SKM-1 treated with dmso at 0.1 percent for 144 hours (cell line): Measurements from ENCODE around the gene ELAVL3.
A peak's percentile ranks its signal among the peaks of the same experiment; 100 is the strongest.

Experiments
- DNase-seq: peaks from one replicate; lab custom pipeline; 2025; ENCODE audit not compliant: unreplicated experiment; lab: John Stamatoyannopoulos, UW

Gene ELAVL3

GRCh38 chr19:11480715-11481533 is at the start of gene ELAVL3:
Gene ELAVL3, minus strand, starts transcription at chr19:11481046. Its CDS starts 438 bp downstream, at chr19:11480608.
- no peak for DNase-seq

- DNase-seq = peak; percentile 59
Measured at GRCh38 chr19:11530432-11530831, 49.6 kb upstream of the ELAVL3 start.

GRCh38 chr19:11528551-11529341 is 47.9 kb upstream of the ELAVL3 start, which contains the start of gene ECSIT:
Gene ECSIT, minus strand, starts transcription at chr19:11529134. Its CDS starts 9,964 bp downstream, at chr19:11519170.
- DNase-seq = peak; percentile 97

DNA sequence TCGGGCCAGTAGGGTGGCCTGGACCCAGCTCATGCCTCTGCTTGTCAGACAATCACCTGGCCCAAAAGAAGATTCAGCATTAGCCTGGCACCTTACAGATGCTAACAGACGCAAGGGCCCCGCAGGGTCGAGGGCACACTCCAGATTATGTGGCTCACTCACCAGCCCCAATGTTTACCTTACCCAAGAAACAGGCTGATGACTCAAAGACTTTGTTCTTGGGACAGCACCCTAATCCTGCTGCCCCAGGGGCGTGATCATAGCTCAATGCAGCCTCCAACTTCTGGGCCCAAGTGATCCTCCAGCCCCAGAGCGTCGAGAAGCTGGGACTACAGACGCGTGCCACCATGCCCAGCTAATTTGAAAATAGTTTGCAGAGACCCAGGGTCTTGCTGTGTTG is 38.3 kb upstream of the ELAVL3 start:
- DNase-seq = no peak

DNA sequence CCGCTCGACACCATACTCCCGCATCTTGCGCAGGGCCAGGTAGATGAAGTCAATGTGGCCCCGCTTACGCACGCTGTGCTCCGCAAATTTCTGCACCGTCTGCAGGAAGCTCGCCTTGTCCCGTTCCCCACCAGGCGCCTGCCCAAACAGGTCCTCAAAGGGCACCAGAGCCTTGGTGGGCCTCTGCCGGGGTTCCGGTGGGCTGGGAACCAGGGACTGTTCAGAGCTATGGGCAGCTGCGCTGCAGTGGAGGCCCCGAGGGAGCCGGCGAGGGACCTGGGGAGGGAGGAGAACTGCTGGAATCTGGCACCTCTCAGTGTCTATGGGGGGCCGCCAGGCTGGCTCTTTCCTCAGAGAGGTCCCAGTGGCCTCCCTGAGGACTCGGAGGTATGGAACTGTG is 33.1 kb upstream of the ELAVL3 start:
- no peak for DNase-seq

- no peak for DNase-seq
Measured at GRCh38 chr19:11510444-11510843, 29.6 kb upstream of the ELAVL3 start.

DNA sequence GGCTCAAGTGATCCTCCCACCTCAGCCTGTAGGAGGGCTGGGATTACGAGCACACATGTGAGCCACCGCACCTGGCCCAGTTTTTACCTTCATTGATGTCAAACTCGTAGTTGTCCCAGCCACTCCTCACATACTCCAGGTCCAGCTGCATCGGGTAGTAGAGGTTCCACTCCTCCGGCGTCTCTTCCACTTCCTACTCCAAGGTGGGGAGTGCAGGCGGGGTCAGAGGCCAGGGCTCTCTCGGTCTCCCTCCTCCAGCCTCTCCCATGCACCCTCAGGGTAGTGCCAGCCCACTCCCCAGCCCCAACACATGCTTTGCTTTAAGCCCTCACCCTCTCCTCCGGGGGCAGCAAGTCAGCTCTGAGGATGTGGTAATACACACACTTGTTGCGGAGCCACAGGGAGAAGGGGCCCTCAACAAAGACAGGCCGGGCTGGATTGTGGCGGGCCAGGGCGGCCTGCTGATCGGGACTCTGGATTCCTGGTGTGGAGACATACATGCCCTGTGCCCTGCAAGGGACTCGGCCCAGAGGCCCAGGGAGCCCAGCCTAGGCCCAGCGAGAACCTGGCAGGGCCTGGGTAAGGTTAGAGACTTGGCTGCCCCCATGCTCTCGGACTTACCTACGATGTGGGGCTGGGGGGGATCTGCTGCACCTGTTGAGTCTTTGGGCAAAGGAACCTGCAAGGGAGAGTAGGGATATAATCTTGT is 26.7 kb upstream of the ELAVL3 start:
- no peak for DNase-seq

GRCh38 chr19:11506967-11507366 is 26.1 kb upstream of the ELAVL3 start:
- no peak for DNase-seq

GRCh38 chr19:11506101-11506555 is 25.3 kb upstream of the ELAVL3 start:
- DNase-seq = no peak

- DNase-seq = peak; percentile 91
Measured at GRCh38 chr19:11505504-11506100, 24.8 kb upstream of the ELAVL3 start, which contains the start of gene ZNF653. Gene ZNF653, minus strand, starts transcription at chr19:11505839. Its CDS starts 53 bp downstream, at chr19:11505786.

GRCh38 chr19:11505032-11505503 is 24.2 kb upstream of the ELAVL3 start:
- peak; percentile 93 for DNase-seq

GRCh38 chr19:11504502-11505031 is 23.7 kb upstream of the ELAVL3 start:
- DNase-seq = no peak

DNA sequence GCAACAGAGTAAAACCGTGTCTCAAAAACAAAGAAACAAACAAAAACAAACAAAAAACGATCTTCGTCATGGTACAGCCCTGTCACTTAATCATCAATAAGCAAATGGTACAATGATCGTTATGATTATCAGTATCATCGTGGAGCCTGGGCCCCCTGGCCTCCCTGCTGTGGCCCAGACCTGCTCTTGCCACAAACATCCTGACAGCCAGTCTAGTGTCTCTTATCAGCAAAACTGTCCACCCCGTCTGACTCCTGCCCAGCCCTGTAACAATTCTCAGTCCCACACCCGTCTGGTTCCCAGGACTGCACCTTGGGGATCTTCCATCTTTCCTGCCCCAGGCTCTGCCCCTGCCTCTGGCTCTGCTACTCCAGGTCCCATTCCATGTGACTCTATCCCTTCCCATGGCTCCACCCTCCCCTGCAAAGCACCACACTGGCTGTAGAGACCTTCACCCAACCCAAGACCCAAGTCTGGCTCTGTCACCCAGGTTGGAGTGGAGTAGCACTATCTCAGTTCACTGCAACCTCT is 19.1 kb upstream of the ELAVL3 start:
- no peak for DNase-seq

DNA sequence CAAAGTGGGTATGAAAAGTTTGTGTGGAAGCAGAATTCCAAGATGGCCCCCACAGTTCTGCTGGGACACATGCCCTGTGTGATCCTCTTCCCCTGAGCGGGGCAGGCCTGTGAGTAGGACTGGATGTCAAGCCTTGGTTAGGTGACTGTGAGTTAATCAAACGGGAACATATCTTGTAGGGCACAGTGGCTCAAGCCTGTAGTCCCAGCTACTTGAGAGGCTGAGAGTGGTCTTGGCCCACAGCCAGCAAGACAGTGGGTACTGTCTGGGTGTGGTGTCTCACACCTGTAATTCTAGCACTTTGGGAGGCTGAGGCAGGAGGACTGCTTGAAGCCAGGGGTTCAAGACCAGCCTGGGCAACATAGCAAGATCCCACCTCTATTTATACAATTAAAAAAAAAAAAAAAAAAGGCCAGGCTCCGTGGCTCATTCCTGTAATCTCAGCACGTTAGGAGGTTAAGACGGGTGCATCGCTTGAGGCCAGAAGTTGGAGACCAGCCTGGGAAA is 18.4 kb upstream of the ELAVL3 start:
- DNase-seq = no peak

- peak; percentile 74 for DNase-seq
Measured at GRCh38 chr19:11496391-11497163, 15.7 kb upstream of the ELAVL3 start.

- no peak for DNase-seq
Measured at GRCh38 chr19:11495885-11496284, 15.0 kb upstream of the ELAVL3 start.

GRCh38 chr19:11495481-11495880 is 14.6 kb upstream of the ELAVL3 start:
- no peak for DNase-seq

DNA sequence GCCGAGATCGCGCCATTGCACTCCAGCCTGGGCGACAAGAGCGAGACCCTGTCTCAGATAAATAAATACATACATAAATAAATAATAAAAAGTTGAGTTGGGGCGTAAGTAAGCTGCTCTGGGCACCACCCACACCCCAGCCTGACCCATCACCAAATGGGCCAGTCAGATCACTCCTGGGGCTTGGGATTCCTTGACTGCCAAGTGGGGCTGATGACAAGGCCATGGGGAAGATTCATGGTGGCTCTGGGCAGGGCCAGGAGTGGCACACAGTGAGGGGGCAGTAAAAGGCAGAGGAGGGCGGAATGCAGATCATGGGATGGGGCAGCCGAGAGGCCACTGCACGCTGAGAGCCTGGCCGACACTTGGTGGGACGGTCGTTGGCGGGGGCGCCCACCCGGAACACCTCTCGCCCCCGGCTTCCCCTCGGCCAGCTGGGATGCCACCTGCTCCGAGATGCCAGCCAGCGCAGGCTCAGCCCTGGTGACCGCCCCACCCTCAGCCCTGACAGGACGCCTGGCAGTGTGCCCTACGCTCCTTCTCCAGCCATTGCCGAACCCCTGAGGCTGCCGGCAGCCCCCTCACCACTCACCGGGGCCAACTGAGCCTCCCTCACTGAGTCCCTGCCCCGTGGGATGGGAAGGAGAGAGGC is 13.9 kb upstream of the ELAVL3 start:
- DNase-seq = no peak

- DNase-seq = no peak
Measured at GRCh38 chr19:11489378-11489777, 8.5 kb upstream of the ELAVL3 start.
